Measurements from ENCODE around the gene AUTS2. TPM values are rescaled to one million over a fixed set of nuclear protein-coding genes. Genes with fewer than 3 reads are reported as not detected.

AUTS2 gene
- total and polyA plus RNA-seq, 9 of the 15 experiments (the other 6 are each of a cell fraction or from before 2014, with no cell fraction given) = 0.58 TPM; not detected in 8

- no peak overlapping the region for H3K4me2 ChIP-seq (ENCODE audit: insufficient read depth, low read length)
- DNase-seq (ENCODE audit: extremely low read depth in 1 of 4, low spot score in 3 of 4) = no peak
- 0% methylated on average over 1 of the region's 1 CpG for WGBS (ENCODE audit: insufficient coverage, low coverage, missing lambda C conversion rate)
- in situ Hi-C loops (cut with MboI) = no loop called here
- no peak for FAIRE-seq
- no peaks in the 10 kb centered on the region for H4K20me1 ChIP-seq (replicated peaks; ENCODE audit: control insufficient read depth, insufficient read depth, low read length)
- no peak overlapping the region for H2AFZ ChIP-seq (ENCODE audit: low read depth, low read length)
- ChIA-PET CTCF (ENCODE audit: low intra/inter-chr PET ratio) (no interaction called here), POLR2A (no interaction called here)
- no peaks in the 10 kb centered on the region for H3K9me3 ChIP-seq (replicated peaks; ENCODE audit: control insufficient read depth, insufficient read depth, low read depth, low read length)
- ATAC-seq = no peak
- no TSS peak for BruUV-seq (replicated peaks)
- H3K27me3 ChIP-seq (ENCODE audit: control insufficient read depth in 2 of 2, insufficient read depth in 2 of 2, low read length in 2 of 2) = no peaks in the 10 kb centered on the region
- no peaks in the 10 kb centered on the region for H3K9me1 ChIP-seq (ENCODE audit: control insufficient read depth, insufficient read depth, low read length)
- no peaks in the 10 kb centered on the region for H3K4me1 ChIP-seq (replicated peaks in 1 of 2; ENCODE audit: control insufficient read depth in 2 of 2, insufficient read depth in 2 of 2, low read length in 2 of 2)
- H3K79me2 ChIP-seq (ENCODE audit: control insufficient read depth, insufficient read depth, low read length) = no peaks in the 10 kb centered on the region
- no peak overlapping the region for H3K4me3 ChIP-seq
- H3K9ac ChIP-seq (ENCODE audit: insufficient read depth in 1 of 2, low read depth in 2 of 2, low read length in 2 of 2) = no peak overlapping the region
- intact Hi-C loops (cut with micrococcal nuclease) = no loop called here
- no peak overlapping the region for H3K27ac ChIP-seq (ENCODE audit: extremely low read depth, low read depth, low read length)
- H3K36me3 ChIP-seq (ENCODE audit: control insufficient read depth, insufficient read depth, low read length) = no peaks in the 10 kb centered on the region
- no peak for TF ChIP-seq MAFG (tag; conservative IDR thresholded peaks at IDR 0.05)
- TF ChIP-seq PRMT5 (CRISPR knock-in tag; IDR thresholded peaks at IDR 0.05) = no peak
- TF ChIP-seq ZNF507 (tag; conservative IDR thresholded peaks at IDR 0.05) = no peak
- no peak for TF ChIP-seq CHD4 (IDR thresholded peaks at IDR 0.05; ENCODE audit: insufficient read depth, insufficient replicate concordance, low read depth, low read length, poor library complexity, severe bottlenecking)
- TF ChIP-seq JUND (IDR thresholded peaks at IDR 0.05; ENCODE audit: borderline replicate concordance, low read depth, low read length) = no peak
- no peak for TF ChIP-seq JUND (tag; IDR thresholded peaks at IDR 0.05; ENCODE audit: borderline replicate concordance, low read depth, low read length)
- TF ChIP-seq NR2C1 (IDR thresholded peaks at IDR 0.05) = no peak
- no peak for TF ChIP-seq NR2C1 (tag; IDR thresholded peaks at IDR 0.05)
- TF ChIP-seq SNAPC5 (CRISPR knock-in tag; IDR thresholded peaks at IDR 0.05) = no peak
- TF ChIP-seq CREB5 (CRISPR knock-in tag; IDR thresholded peaks at IDR 0.05) = no peak
- no peak for TF ChIP-seq KDM5B (IDR thresholded peaks at IDR 0.05; ENCODE audit: insufficient replicate concordance, low read depth, low read length)
- TF ChIP-seq HNRNPL (IDR thresholded peaks at IDR 0.05; ENCODE audit: low read depth, low read length) = no peak
- no peak for TF ChIP-seq PML (IDR thresholded peaks at IDR 0.05; ENCODE audit: low read length)
- TF ChIP-seq BRF2 (IDR thresholded peaks at IDR 0.05; ENCODE audit: borderline replicate concordance, insufficient read depth, insufficient read length) = no peak
- TF ChIP-seq ZFP36 (IDR thresholded peaks at IDR 0.05; ENCODE audit: low read depth, low read length, partially characterized antibody) = no peak
- TF ChIP-seq IRF9 (tag; IDR thresholded peaks at IDR 0.05) = no peak
- TF ChIP-seq ZBTB7A (IDR thresholded peaks at IDR 0.05; ENCODE audit: borderline replicate concordance, control insufficient read depth, low read depth, low read length) = no peak
- no peak for TF ChIP-seq XRCC4 (IDR thresholded peaks at IDR 0.05; ENCODE audit: extremely low read depth, insufficient read depth, insufficient read length)
- no peak for TF ChIP-seq SRSF1 (IDR thresholded peaks at IDR 0.05; ENCODE audit: low read depth, low read length)
Measured at GRCh38 chr7:70237256-70237655, 639.0 kb downstream of the AUTS2 start.
